ENCODE data around the gene ZNF746.
"Not testable (repeated sequence)": the region's sequence is repeated elsewhere in the genome, so short reads cannot be mapped to it uniquely, and the experiment has no call there.

The ZNF746 gene

DNA sequence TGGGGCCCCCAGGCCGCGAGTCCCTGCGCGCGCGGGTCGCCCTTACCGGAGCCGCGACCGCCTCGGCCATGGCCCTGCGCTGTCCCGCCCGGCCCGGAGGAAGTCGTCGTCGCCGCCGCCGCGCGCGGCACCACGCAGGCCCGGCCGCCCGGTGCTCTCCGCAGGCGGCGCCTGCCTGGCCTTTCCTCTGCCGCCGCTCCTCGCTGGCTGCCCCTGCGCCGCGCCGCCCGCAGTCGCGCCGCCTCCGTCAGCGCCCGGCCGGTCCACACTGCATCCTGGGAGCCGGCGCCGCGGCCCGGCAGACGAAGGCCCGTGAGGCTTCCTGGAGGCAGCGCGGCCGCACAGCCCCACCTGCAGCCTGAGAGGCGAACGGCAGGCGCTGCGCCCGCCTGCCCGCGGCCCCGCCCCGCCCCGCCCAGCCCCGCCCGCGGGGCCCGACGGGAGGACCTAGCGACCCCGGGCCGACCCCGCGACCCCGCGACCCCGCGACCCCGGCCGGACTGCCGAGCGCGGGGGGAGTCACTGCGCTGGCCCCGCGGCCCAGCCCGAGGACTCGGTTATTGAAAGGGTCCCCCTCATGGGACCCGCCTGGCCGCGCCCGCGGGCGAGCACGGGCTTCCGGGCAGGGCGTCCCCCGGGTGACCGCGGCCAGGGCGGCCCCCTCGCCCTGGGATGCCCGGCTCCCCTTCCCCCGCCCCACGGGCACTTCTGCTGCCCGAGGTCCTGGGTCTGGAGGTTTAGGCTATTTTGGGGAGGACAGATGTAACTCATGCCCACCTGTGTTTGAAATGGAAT lies at the start of gene ZNF746:
TSS of gene ZNF746 (minus strand) at position 343 of the 795 bp plus-strand sequence. CDS start at position 70, 273 bp downstream.
- DNase-seq = peak; percentile 73

GRCh38 chr7:149547126-149547525 lies 49.5 kb upstream of the ZNF746 start:
- DNase-seq = no peak

GRCh38 chr7:149546331-149546730 lies 48.7 kb upstream of the ZNF746 start:
- no peak for DNase-seq

GRCh38 chr7:149544028-149544427 lies 46.4 kb upstream of the ZNF746 start:
- DNase-seq = no peak

- DNase-seq = no peak
Measured at GRCh38 chr7:149532654-149533053, 35.0 kb upstream of the ZNF746 start.

DNA sequence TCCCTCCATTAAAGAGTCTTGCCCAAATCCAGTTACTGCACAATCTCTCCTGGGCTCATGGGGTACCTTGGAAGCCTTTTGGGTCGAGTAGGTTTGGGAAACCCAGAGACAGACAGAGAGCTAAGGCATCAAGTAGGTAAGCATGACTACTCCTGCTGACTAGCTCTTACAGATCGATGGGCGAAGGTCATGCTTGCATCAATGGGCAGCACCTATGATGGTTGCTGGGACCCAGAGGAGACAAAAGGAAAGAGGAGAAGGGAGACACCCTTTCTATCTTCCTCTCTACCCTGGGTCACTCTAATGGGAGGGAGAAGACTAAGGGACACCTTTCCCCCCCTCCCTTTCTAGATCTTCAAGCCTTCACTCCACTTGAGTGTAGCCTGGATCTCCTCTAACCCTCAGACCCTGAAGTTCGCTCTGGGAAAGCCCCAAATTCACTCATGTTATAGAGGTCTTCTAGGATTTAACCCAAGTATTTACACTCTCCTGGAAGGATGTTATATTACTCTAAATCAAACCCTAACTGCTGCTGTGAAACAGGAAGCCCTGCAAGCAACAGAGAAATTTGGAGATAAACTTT lies 31.6 kb upstream of the ZNF746 start:
- DNase-seq = no peak

GRCh38 chr7:149527414-149527813 lies 29.8 kb upstream of the ZNF746 start:
- no peak for DNase-seq

DNA sequence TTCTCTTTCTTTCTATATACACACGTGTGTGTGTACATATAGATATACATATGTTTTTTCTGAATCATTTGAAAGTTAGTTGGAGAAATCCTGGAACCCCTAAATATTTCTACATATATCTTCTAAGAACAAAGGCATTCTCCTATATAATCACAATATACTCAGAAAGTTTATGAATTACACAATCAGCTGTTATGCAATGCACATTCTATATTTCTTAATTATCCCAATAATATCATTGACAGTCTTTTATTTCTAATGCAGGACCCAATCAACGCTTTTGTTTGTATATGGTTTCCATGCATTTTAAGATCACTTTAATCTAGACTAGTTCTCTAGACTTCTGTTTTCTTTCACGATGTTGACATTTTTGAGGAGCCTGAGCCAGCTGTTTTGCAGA lies 27.7 kb upstream of the ZNF746 start:
- DNase-seq = no peak

DNA sequence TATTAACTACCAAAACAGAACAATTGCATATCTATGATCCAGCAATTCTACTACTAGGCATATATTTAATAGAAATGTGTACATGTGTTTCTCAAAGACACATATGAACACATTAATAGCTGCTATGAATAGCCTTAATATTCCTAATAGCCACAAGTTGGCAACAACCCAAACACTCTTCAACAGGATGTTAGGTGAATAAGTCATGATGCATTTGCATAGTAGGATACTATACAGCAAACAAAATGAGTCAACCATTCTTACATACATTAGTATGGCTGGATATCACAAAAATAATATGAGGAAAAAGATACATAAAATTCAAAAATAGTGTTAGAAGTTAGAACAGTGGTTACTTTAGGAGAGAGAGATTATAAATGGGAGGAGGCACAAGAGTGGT lies 26.8 kb upstream of the ZNF746 start:
- no peak for DNase-seq

GRCh38 chr7:149510248-149510647 lies 12.6 kb upstream of the ZNF746 start:
- no peak for DNase-seq

DNA sequence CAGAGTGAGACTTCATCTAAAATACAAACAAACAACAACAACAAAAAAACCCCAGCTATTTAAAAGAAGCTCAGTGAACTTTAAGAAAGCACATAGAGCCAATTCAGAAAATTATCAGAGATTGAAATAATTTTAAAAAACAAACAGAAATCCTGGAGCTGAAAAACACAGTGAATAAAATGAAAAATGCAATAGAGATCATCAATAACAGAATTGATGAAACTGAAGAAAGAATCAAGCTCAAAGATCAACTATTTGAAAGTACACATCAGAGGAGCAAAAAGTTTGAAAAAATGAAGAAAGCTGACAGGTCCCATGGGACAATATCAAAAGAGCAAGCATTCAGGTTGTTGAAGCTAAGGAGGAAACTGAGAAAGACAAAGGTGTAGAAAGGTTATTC lies 12.2 kb upstream of the ZNF746 start:
- no peak for DNase-seq

DNA sequence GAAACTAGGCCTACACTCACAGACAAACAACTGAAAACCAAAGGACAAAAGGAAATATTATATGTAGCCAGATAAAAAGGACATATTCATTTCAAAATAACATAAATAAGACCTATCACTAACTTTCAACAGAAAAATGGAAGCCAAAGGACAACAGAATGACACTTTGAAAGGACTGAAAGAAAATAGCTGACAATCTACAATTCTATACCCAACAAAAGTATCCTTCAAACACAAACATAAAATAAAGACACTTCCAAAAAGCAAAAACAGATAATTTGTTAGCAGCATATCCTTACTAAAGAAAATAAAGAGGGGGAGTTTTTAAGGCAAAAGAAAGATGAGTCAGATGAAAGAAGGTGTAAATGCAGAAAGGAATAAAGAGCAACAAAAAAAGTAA lies 7.9 kb upstream of the ZNF746 start:
- DNase-seq = no peak

DNA sequence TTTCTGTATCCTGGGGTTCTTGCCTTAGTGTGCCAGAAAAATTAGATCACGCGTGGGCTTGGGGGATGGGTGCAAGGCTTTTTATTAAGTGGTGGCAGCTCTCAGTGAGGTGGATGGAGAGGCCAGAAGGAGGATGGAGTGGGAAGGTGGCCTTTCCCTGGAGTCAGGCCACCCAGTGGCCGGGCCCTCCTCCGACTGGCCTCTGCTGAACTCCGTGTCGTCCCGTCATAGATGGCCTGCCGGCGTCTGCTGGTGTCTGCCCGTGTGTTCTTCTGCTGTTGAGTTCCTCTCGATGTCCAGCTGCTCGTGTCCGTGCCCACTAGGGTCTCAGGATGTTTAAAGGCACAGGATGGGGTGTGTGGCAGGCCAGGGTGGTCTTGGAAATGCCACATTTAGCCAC lies 4.0 kb upstream of the ZNF746 start:
- no peak for DNase-seq

DNA sequence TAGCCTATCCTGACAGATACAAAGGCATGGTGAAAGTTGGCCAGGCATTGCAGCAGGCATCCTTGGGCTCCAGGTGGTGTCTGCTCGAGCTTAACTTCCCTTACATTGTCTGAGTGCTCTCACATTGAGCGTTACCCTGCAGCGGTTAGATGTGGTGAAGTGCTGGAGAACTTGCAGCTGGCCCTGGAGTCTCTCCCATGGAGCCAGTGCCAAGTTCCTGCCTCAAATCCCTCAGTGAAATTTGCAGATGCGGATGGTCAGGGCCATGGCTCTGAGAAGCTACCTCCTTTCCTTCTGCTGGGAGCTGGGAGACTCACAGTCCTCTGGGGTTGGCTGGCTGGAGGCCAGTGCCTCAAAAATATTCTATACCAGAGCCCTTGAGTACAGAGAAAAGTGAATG lies 3.3 kb upstream of the ZNF746 start:
- DNase-seq = no peak

DNA sequence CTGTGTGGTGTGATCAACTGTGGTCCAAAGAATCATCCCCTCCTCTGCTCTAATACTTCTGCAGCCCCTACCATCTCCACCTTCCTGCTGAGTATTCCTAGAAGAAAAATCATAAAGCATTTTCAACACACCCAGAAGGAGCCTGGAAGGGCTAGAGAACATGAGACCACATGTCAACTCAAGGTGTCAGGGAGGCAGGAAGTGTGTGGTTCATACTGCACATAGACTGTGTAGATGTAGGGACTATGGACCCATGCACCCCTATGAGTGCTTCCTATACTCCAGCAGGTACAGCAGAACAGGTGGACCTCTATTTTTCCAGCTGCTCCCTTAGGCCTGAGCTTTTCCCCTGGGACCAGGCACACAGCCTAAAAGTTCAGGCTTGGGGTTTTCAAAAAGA lies 2.6 kb upstream of the ZNF746 start:
- DNase-seq = no peak

DNA sequence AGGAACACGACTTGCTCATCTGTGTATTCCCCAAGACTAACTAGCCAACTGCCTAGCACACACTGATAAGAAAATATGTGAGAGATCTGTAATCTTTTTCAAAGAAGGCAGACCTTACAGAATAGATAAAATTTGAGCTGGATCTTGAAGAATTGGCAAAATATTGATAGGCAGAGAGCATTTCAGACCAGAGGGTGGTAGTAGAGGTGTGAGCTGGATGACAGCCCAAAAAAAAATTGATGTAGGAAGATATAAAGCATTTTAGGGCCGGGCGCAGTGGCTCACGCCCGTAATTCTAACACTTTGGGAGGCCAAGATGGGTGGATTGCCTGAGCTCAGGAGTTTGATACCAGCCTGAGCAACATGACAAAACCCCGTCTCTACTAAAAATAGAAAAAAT lies 1.2 kb upstream of the ZNF746 start:
- no peak for DNase-seq

GRCh38 chr7:149496642-149497391 lies 792 bp downstream of the ZNF746 start:
- peak; percentile 36 for DNase-seq

DNA sequence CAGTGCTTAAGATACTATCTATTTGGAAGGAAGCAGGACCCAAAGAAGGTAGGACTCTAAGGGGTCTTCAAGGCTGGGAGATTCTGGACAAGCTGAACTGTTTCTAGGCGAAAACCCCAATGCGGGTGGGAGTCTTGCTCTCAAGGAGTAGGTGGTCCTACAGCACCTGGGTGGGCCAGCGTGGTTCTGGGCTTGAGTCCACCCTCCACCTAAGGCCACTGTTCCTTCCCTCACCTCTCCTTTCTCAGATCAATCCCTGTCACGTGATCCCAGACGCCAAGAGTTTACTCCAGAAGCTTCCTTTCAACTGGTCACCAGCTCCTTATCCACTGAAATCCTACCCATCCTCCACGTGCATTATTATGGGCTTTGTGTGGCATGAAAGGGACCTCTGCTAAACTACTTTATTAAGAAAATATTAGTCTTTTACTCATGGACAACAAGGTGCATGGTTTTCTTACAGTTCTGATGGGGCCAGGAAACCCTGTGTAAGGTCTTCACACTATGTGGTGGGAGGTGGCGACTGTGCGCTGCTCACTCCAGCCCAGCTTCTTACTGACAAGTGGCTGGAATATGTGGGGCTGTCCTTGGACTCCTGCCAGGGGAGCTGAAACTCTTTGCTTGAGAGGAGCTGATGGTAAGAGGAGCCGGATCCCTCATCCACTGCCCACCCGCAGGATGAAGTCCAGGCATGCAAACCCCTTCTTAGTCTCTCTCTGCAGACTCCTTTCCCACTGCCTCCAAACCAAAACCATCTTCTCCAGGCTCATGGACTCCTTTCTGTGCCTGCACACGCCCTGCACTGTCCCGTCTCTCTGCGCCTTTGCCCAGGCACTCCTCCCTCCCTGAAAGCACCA lies 1.6 kb downstream of the ZNF746 start:
- no peak for DNase-seq

- no peak for DNase-seq
Measured at GRCh38 chr7:149494738-149495368, 2.8 kb downstream of the ZNF746 start.

DNA sequence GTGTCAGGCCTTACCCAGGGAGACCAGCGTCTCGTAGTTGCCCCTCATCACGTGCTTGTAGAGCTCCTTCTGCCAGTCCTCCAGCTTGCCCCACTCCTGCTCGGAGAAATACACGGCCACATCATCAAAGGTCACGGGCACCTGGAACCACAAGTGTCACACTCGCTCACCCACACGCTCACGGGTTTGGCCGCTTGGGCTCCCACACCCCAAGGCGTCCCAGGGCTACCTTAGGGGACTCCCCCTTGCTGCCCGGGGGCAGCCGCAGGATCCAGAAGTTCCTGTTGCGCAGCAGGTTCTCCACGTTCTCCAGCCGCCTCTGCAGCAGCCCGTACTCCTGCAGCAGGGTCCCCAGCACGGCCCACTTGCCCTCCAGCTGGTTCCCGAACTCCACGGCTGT lies 3.6 kb downstream of the ZNF746 start:
- not testable (repeated sequence) for DNase-seq

DNA sequence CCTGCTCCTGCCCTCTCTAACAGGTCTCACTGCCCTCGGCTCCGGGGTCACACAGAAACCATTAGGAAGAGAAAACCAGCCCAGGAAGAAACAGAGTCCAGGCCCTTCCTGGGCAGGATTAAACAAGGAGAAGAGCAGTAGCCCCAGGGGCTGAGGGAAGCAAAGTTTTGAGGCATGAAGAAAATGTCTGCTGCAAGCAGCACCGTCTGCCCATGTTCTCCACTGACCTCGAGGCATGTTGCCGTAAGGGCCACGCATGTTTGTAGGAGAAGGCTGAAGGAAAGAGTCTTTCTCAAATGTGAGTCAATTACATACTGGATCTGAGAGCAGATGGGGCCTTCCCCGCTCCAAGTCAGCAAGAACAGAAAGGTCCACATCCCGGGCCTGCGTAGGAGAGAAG lies 4.2 kb downstream of the ZNF746 start:
- DNase-seq = no peak

- no peak for DNase-seq
Measured at GRCh38 chr7:149490083-149490760, 7.4 kb downstream of the ZNF746 start.
